ENCODE measurements around the gene TPM4.
A peak's percentile ranks its signal among the peaks of the same experiment; 100 is the strongest.
"Not testable (repeated sequence)": the region's sequence is repeated elsewhere in the genome, so short reads cannot be mapped to it uniquely, and the experiment has no call there.

TPM4 gene

GRCh38 chr19:16074488-16075365 lies 1.6 kb upstream of the TPM4 start:
- DNase-seq: no peak

GRCh38 chr19:16075430-16076153 lies 703 bp upstream of the TPM4 start:
- no peak for DNase-seq

GRCh38 chr19:16076958-16077611 lies 790 bp downstream of the TPM4 start:
- DNase-seq: no peak

- no peak for DNase-seq
These were observed 1.9 kb downstream of the TPM4 start for GRCh38 chr19:16077984-16078758.

- DNase-seq: peak; percentile 91
These were observed 2.7 kb downstream of the TPM4 start for GRCh38 chr19:16078759-16079707.

- no peak for DNase-seq
These were observed 7.9 kb downstream of the TPM4 start for GRCh38 chr19:16084067-16084685.

GRCh38 chr19:16085115-16085514 lies 8.8 kb downstream of the TPM4 start:
- DNase-seq: no peak

GRCh38 chr19:16087404-16087803 lies 11.1 kb downstream of the TPM4 start:
- not testable (repeated sequence) for DNase-seq

GRCh38 chr19:16087940-16088339 lies 11.6 kb downstream of the TPM4 start:
- no peak for DNase-seq

- DNase-seq: no peak
These were observed 12.2 kb downstream of the TPM4 start for GRCh38 chr19:16088351-16089009.

- no peak for DNase-seq
These were observed 12.9 kb downstream of the TPM4 start for GRCh38 chr19:16089010-16089846.

GRCh38 chr19:16091546-16092475 lies 15.5 kb downstream of the TPM4 start:
- no peak for DNase-seq

- no peak for DNase-seq
These were observed 18.2 kb downstream of the TPM4 start for GRCh38 chr19:16094360-16095070.

- no peak for DNase-seq
These were observed 18.8 kb downstream of the TPM4 start for GRCh38 chr19:16095071-16095571.

GRCh38 chr19:16096280-16096855 lies 20.1 kb downstream of the TPM4 start:
- DNase-seq: no peak

- DNase-seq: no peak
These were observed 22.1 kb downstream of the TPM4 start for GRCh38 chr19:16098416-16098768.

GRCh38 chr19:16098821-16099220 lies 22.5 kb downstream of the TPM4 start:
- no peak for DNase-seq

Measured in GDM1 (cell line).